NCI-H2171 treated with DMSO at 0.1 percent for 48 hours (cell line): Measurements from ENCODE around the gene FITM1.

ENCODE experiments used
- DNase-seq: peaks from one replicate; lab custom pipeline; 2025; lab: John Stamatoyannopoulos, UW

Gene FITM1

GRCh38 chr14:24130380-24130716 is at the start of gene FITM1:
TSS of gene FITM1 (plus strand) at chr14:24130659. CDS start at chr14:24131564, 905 bp downstream.
- no peak for DNase-seq

- peak; percentile 79 for DNase-seq
Measured at GRCh38 chr14:24080888-24081738, 49.3 kb upstream of the FITM1 start.

- no peak for DNase-seq
Measured at GRCh38 chr14:24081739-24082211, 48.7 kb upstream of the FITM1 start.

GRCh38 chr14:24082411-24083080 is 47.9 kb upstream of the FITM1 start:
- DNase-seq: no peak

GRCh38 chr14:24083462-24083861 is 47.0 kb upstream of the FITM1 start:
- DNase-seq: no peak

- no peak for DNase-seq
Measured at GRCh38 chr14:24084440-24084839, 46.0 kb upstream of the FITM1 start.

- no peak for DNase-seq
Measured at GRCh38 chr14:24085215-24085614, 45.2 kb upstream of the FITM1 start.

- no peak for DNase-seq
Measured at GRCh38 chr14:24086193-24086955, 44.1 kb upstream of the FITM1 start.

- DNase-seq: no peak
Measured at GRCh38 chr14:24087004-24087403, 43.5 kb upstream of the FITM1 start.

- no peak for DNase-seq
Measured at GRCh38 chr14:24088095-24088494, 42.4 kb upstream of the FITM1 start.

- no peak for DNase-seq
Measured at GRCh38 chr14:24089890-24090289, 40.6 kb upstream of the FITM1 start.

- no peak for DNase-seq
Measured at GRCh38 chr14:24092110-24092504, 38.4 kb upstream of the FITM1 start.

GRCh38 chr14:24092505-24093206 is 37.8 kb upstream of the FITM1 start:
- no peak for DNase-seq

- no peak for DNase-seq
Measured at GRCh38 chr14:24093207-24093900, 37.1 kb upstream of the FITM1 start.

GRCh38 chr14:24093901-24094840 is 36.3 kb upstream of the FITM1 start, which contains the start of gene PCK2:
TSS of gene PCK2 (plus strand) at chr14:24094311. CDS start at chr14:24094406, 95 bp downstream.
- DNase-seq: peak; percentile 85

GRCh38 chr14:24094841-24095270 is 35.6 kb upstream of the FITM1 start:
- no peak for DNase-seq

GRCh38 chr14:24095271-24096068 is 35.0 kb upstream of the FITM1 start:
- no peak for DNase-seq

GRCh38 chr14:24096545-24097181 is 33.8 kb upstream of the FITM1 start:
- DNase-seq: no peak
